Caco-2 (cell line): Measurements from ENCODE around the gene NDC80. TPM values are rescaled to one million over a fixed set of nuclear protein-coding genes. Genes with fewer than 3 reads are reported as not detected.

ENCODE experiments used
- BruUV-seq: library from RNA; stranded (reverse); fragments of 400-500 nt; replicated peaks from 2 replicates; lab custom pipeline; 2021; lab: Mats Ljungman, UMichigan
- CTCF ChIA-PET: fragments of 300-600 bp; sonication (Branson Sonifier 250); formaldehyde crosslinking; loops from one replicate; lab custom pipeline; 2022; ENCODE audit warnings: antibody characterized with exemption; lab: Charles Lee
- POLR2A ChIA-PET: fragments of 300-600 bp; sonication (Branson Sonifier 250); formaldehyde crosslinking; loops from one replicate; lab custom pipeline; 2022; ENCODE audit warnings: antibody characterized with exemption; lab: Charles Lee
- DNase-seq, 2 experiments: peaks; one replicate each; pipeline versions ENCODE4 v3.0.0 to v3.0.0-alpha.2; 2020 to 2022
- H3K27me3 ChIP-seq: replicated peaks from 2 replicates; pipeline ENCODE4 v1.6.0; 2011; ENCODE audit warnings: low read length; ENCODE audit not compliant: control insufficient read depth, insufficient read depth
- H3K36me3 ChIP-seq: 2 replicates; pipeline ENCODE4 v1.5.1; 2011; ENCODE audit warnings: low read length; ENCODE audit not compliant: control insufficient read depth, insufficient read depth
- H3K4me1 ChIP-seq: fragments of 250-450 bp; sonication (Bioruptor Pico); 2 replicates; pipeline ENCODE4 v1.5.1; 2020; ENCODE audit warnings: mild to moderate bottlenecking
- H3K4me3 ChIP-seq: 2 replicates; pipeline ENCODE4 v1.5.1; 2011; ENCODE audit warnings: low read depth, mild to moderate bottlenecking, control low read depth, low read length
- H3K9me3 ChIP-seq: fragments of 250-450 bp; sonication (Bioruptor Pico); 2 replicates; pipeline ENCODE4 v1.5.1; 2020; ENCODE audit warnings: mild to moderate bottlenecking, moderate library complexity
- H3K27ac Mint-ChIP-seq: one replicate; pipeline ENCODE4 v1.8.0; 2022; ENCODE audit warnings: mixed read lengths; ENCODE audit not compliant: unreplicated experiment
- H3K27me3 Mint-ChIP-seq: one replicate; pipeline ENCODE4 v1.8.0; 2022; ENCODE audit warnings: mixed read lengths; ENCODE audit not compliant: insufficient read depth, unreplicated experiment
- H3K36me3 Mint-ChIP-seq: one replicate; pipeline ENCODE4 v1.8.0; 2022; ENCODE audit warnings: mild to moderate bottlenecking, mixed read lengths; ENCODE audit not compliant: insufficient read depth, unreplicated experiment
- H3K4me1 Mint-ChIP-seq: one replicate; pipeline ENCODE4 v1.8.0; 2022; ENCODE audit warnings: low read depth, mixed read lengths; ENCODE audit not compliant: unreplicated experiment
- H3K4me3 Mint-ChIP-seq: one replicate; pipeline ENCODE4 v1.8.0; 2022; ENCODE audit warnings: mild to moderate bottlenecking, moderate library complexity, mixed read lengths; ENCODE audit not compliant: unreplicated experiment
- H3K9me3 Mint-ChIP-seq: one replicate; pipeline ENCODE4 v1.8.0; 2022; ENCODE audit warnings: mixed read lengths; ENCODE audit not compliant: unreplicated experiment
- CTCF ChIP-seq, 2 experiments: fragments of 200-600 bp in 1 of 2; IDR thresholded peaks; 1 replicate in 1 of 2; 2 replicates in 1 of 2; pipeline versions ENCODE4 v1.5.1 to v1.8.0; 2011 to 2022; ENCODE audit warnings: antibody characterized with exemption in 1 of 2, control low read depth in 1 of 2, inconsistent platforms in 1 of 2, low read depth in 1 of 2, low read length in 1 of 2, mild to moderate bottlenecking in 1 of 2, moderate library complexity in 1 of 2; ENCODE audit not compliant: insufficient read depth in 1 of 2, severe bottlenecking in 1 of 2, unreplicated experiment in 1 of 2
- intact Hi-C: fragments of 100-400 bp; cut with micrococcal nuclease; formaldehyde crosslinking; loops from one replicate; pipeline ENCODE4 v1.10.0; 2022; ENCODE audit not compliant: unreplicated experiment
- total RNA-seq: library from RNA; stranded (reverse); gene quantifications from 2 replicates; pipeline ENCODE4 v1.2.3, GENCODE V29; 2022

Gene NDC80
- total RNA-seq, 1 experiment from 2014 or later, result 52.6 TPM

- no peak overlapping the region for H3K4me3 Mint-ChIP-seq
- Histone ChIP-seq H3K27me3 (no peaks in the 10 kb centered on the region), H3K4me1 (no peaks in the 10 kb centered on the region), H3K36me3 (no peaks in the 10 kb centered on the region), H3K9me3 (no peaks in the 10 kb centered on the region), H3K4me3 (no peak overlapping the region)
- no peak for DNase-seq
- H3K4me1 Mint-ChIP-seq, result no peaks in the 10 kb centered on the region
- BruUV-seq, result no TSS peak
- no peak for TF ChIP-seq CTCF (IDR thresholded peaks at IDR 0.05; ENCODE audit: insufficient read depth in 1 of 2, low read depth in 1 of 2, low read length in 1 of 2, severe bottlenecking in 1 of 2, unreplicated experiment in 1 of 2)
- ChIA-PET CTCF (no interaction called here), POLR2A (no interaction called here)
- H3K36me3 Mint-ChIP-seq, result peaks cover 11% of the 10 kb centered on the region
- no peaks in the 10 kb centered on the region for H3K27me3 Mint-ChIP-seq
- H3K9me3 Mint-ChIP-seq, result no peaks in the 10 kb centered on the region
- intact Hi-C loops, result no loop called here
- no peak overlapping the region for H3K27ac Mint-ChIP-seq
Observed at GRCh38 chr18:2538236-2538635, 33.1 kb upstream of the NDC80 start.

- intact Hi-C loops, result no loop called here
Observed at GRCh38 chr18:2538844-2539243, 32.5 kb upstream of the NDC80 start.

GRCh38 chr18:2540575-2540974, 30.8 kb upstream of the NDC80 start:
- no peak overlapping the region for H3K27ac Mint-ChIP-seq
- BruUV-seq, result no TSS peak
- no peak overlapping the region for H3K4me3 Mint-ChIP-seq
- no peaks in the 10 kb centered on the region for H3K4me1 Mint-ChIP-seq
- ChIA-PET POLR2A (no interaction called here), CTCF (no interaction called here)
- intact Hi-C loops, result loop anchor here (5.0 to 10.0 kb wide), 5 partner anchors 458 to 1676 kb away; no protein-coding TSS in a partner anchor
- Histone ChIP-seq H3K4me1 (no peaks in the 10 kb centered on the region), H3K36me3 (no peaks in the 10 kb centered on the region), H3K27me3 (no peaks in the 10 kb centered on the region), H3K9me3 (no peaks in the 10 kb centered on the region), H3K4me3 (no peak overlapping the region)
- no peaks in the 10 kb centered on the region for H3K27me3 Mint-ChIP-seq
- peaks cover 11% of the 10 kb centered on the region for H3K36me3 Mint-ChIP-seq
- no peak for DNase-seq
- TF ChIP-seq CTCF (IDR thresholded peaks at IDR 0.05; ENCODE audit: insufficient read depth in 1 of 2, low read depth in 1 of 2, low read length in 1 of 2, severe bottlenecking in 1 of 2, unreplicated experiment in 1 of 2), result no peak
- no peaks in the 10 kb centered on the region for H3K9me3 Mint-ChIP-seq

More at GRCh38 chr18:2538844-2539243, 32.5 kb upstream of the NDC80 start:
- H3K4me1 ChIP-seq, result no peaks in the 10 kb centered on the region
- TF ChIP-seq CTCF (IDR thresholded peaks at IDR 0.05; ENCODE audit: insufficient read depth in 1 of 2, low read depth in 1 of 2, low read length in 1 of 2, severe bottlenecking in 1 of 2, unreplicated experiment in 1 of 2), result no peak
- CTCF ChIA-PET, result no interaction called here
- no peaks in the 10 kb centered on the region for H3K9me3 ChIP-seq
- no peaks in the 10 kb centered on the region for H3K36me3 ChIP-seq
- no peak overlapping the region for H3K4me3 ChIP-seq
- no peak overlapping the region for H3K27ac Mint-ChIP-seq
- peaks cover 11% of the 10 kb centered on the region for H3K36me3 Mint-ChIP-seq
- no peaks in the 10 kb centered on the region for H3K4me1 Mint-ChIP-seq
- no TSS peak for BruUV-seq
- H3K9me3 Mint-ChIP-seq, result no peaks in the 10 kb centered on the region
- no peaks in the 10 kb centered on the region for H3K27me3 Mint-ChIP-seq
- no peak overlapping the region for H3K4me3 Mint-ChIP-seq
- DNase-seq, result no peak
- no peaks in the 10 kb centered on the region for H3K27me3 ChIP-seq
- POLR2A ChIA-PET, result no interaction called here
